ENCODE results near the gene BATF2. TPM values are rescaled to one million over a fixed set of nuclear protein-coding genes. Genes with fewer than 3 reads are reported as not detected.

BATF2 gene
- total RNA-seq, 1 donor from 2014 or later = 0.21 TPM

- intact Hi-C loops (cut with DNase I) = loop anchor here (5.0 kb wide), 1 partner anchor 49 kb away; the partner anchor contains the start of gene PPP2R5B
- Histone ChIP-seq H3K36me3 (no peaks in the 10 kb centered on the region), H3K9me3 (no peaks in the 10 kb centered on the region), H3K27ac (no peak within 1 kb of the TSS), H3K4me3 (peak within 1 kb of the TSS; percentile 34 to 62), H3K27me3 (no peaks in the 10 kb centered on the region), H3K4me1 (peaks cover 4% of the 10 kb centered on the region in 2 donors)
- peak in 1 of 2 donors; percentile 88 for DNase-seq (ENCODE audit: low spot score in 2 of 2)
- no peak for TF ChIP-seq CTCF (IDR thresholded peaks at IDR 0.05)
Observed at GRCh38 chr11:64971421-64972233, 25.1 kb downstream of the BATF2 start, which contains the start of gene MAJIN. MAJIN (minus strand) TSS chr11:64972108; CDS start chr11:64959405, 12,703 bp downstream.

- Histone ChIP-seq H3K4me1 (peaks cover 4% of the 10 kb centered on the region in 2 donors), H3K4me3 (no peak overlapping the region), H3K27ac (no peak overlapping the region), H3K36me3 (no peaks in the 10 kb centered on the region), H3K27me3 (no peaks in the 10 kb centered on the region), H3K9me3 (no peaks in the 10 kb centered on the region)
- TF ChIP-seq CTCF (IDR thresholded peaks at IDR 0.05) = no peak
- DNase-seq (ENCODE audit: low spot score in 2 of 2) = peak in 1 of 2 donors; percentile 21
- intact Hi-C loops (cut with DNase I) = loop anchor here (5.0 kb wide), 1 partner anchor 48 kb away; the partner anchor contains the start of gene PPP2R5B
Observed at GRCh38 chr11:64970731-64971151, 26.0 kb downstream of the BATF2 start.

GRCh38 chr11:64969209-64969608, 27.6 kb downstream of the BATF2 start:
- Histone ChIP-seq H3K4me3 (no peak overlapping the region), H3K27ac (no peak overlapping the region), H3K4me1 (peaks cover 4% of the 10 kb centered on the region in 2 donors), H3K36me3 (no peaks in the 10 kb centered on the region), H3K9me3 (no peaks in the 10 kb centered on the region), H3K27me3 (no peaks in the 10 kb centered on the region)
- intact Hi-C loops (cut with DNase I) = no loop called here
- DNase-seq (ENCODE audit: low spot score in 2 of 2) = no peak
- no peak for TF ChIP-seq CTCF (IDR thresholded peaks at IDR 0.05)

GRCh38 chr11:64967375-64967774, 29.4 kb downstream of the BATF2 start:
- intact Hi-C loops (cut with DNase I) = no loop called here
- H3K27me3 ChIP-seq = no peaks in the 10 kb centered on the region
- H3K36me3 ChIP-seq = no peaks in the 10 kb centered on the region
- no peak for DNase-seq (ENCODE audit: low spot score in 2 of 2)
- no peaks in the 10 kb centered on the region for H3K9me3 ChIP-seq
- no peak overlapping the region for H3K27ac ChIP-seq
- no peak overlapping the region for H3K4me3 ChIP-seq
- peaks cover under 1 to 4% of the 10 kb centered on the region in 2 donors for H3K4me1 ChIP-seq
- no peak for TF ChIP-seq CTCF (IDR thresholded peaks at IDR 0.05)

- Histone ChIP-seq H3K4me1 (no peaks in the 10 kb centered on the region), H3K36me3 (no peaks in the 10 kb centered on the region), H3K27ac (no peak overlapping the region), H3K27me3 (no peaks in the 10 kb centered on the region), H3K4me3 (no peak overlapping the region), H3K9me3 (no peaks in the 10 kb centered on the region)
- no peak for TF ChIP-seq CTCF (IDR thresholded peaks at IDR 0.05)
- no peak for DNase-seq (ENCODE audit: low spot score in 2 of 2)
- intact Hi-C loops (cut with DNase I) = no loop called here
Observed at GRCh38 chr11:64963072-64963631, 33.6 kb downstream of the BATF2 start.
